Endodermal cell (in vitro differentiated cells): ENCODE results near the gene ZSWIM6. TPM values are rescaled to one million over a fixed set of nuclear protein-coding genes. Genes with fewer than 3 reads are reported as not detected.

ENCODE experiments used
- DNase-seq: peaks from one replicate; pipeline ENCODE4 v3.0.0-alpha.2; 2017
- H3K27ac ChIP-seq: 2 replicates; pipeline ENCODE4 v1.5.1; 2013; ENCODE audit warnings: mild to moderate bottlenecking, low read depth, low read length, moderate library complexity
- H3K27me3 ChIP-seq: 2 replicates; pipeline ENCODE4 v1.6.1; 2013; ENCODE audit warnings: mild to moderate bottlenecking, low read length, moderate library complexity; ENCODE audit not compliant: insufficient read depth, control insufficient read depth, poor library complexity, severe bottlenecking
- H3K36me3 ChIP-seq: 2 replicates; pipeline ENCODE4 v1.7.0; 2013; ENCODE audit warnings: mild to moderate bottlenecking, low read length, moderate library complexity; ENCODE audit not compliant: control insufficient read depth, insufficient read depth
- H3K4me1 ChIP-seq: one replicate; pipeline ENCODE4 v1.7.0; 2013; ENCODE audit warnings: low read length; ENCODE audit not compliant: control insufficient read depth, insufficient read depth
- H3K4me3 ChIP-seq: 2 replicates; pipeline ENCODE4 v1.5.1; 2013; ENCODE audit warnings: mild to moderate bottlenecking, low read length, moderate library complexity
- H3K9ac ChIP-seq: 2 replicates; pipeline ENCODE4 v1.6.1; 2013; ENCODE audit warnings: mild to moderate bottlenecking, low read length, moderate library complexity; ENCODE audit not compliant: poor library complexity, severe bottlenecking; ENCODE audit errors: extremely low read depth
- H3K9me3 ChIP-seq: 2 replicates; pipeline ENCODE4 v1.6.1; 2013; ENCODE audit warnings: mild to moderate bottlenecking, low read length, moderate library complexity; ENCODE audit not compliant: control insufficient read depth
- H3K27ac Mint-ChIP-seq: 2 replicates; pipeline ENCODE4 v1.8.0; 2020; ENCODE audit warnings: mixed read lengths
- H3K27me3 Mint-ChIP-seq: 2 replicates; pipeline ENCODE4 v1.8.0; 2021; ENCODE audit warnings: mild to moderate bottlenecking, mixed read lengths; ENCODE audit not compliant: insufficient read depth
- H3K36me3 Mint-ChIP-seq: 2 replicates; pipeline ENCODE4 v1.8.0; 2020; ENCODE audit warnings: low read depth, mixed read lengths
- H3K4me1 Mint-ChIP-seq: 2 replicates; pipeline ENCODE4 v1.8.0; 2020; ENCODE audit warnings: mixed read lengths
- H3K4me3 Mint-ChIP-seq: 2 replicates; pipeline ENCODE4 v1.8.0; 2020; ENCODE audit warnings: mild to moderate bottlenecking, moderate library complexity, mixed read lengths
- H3K9me3 Mint-ChIP-seq: 2 replicates; pipeline ENCODE4 v1.8.0; 2020; ENCODE audit warnings: mild to moderate bottlenecking, mixed read lengths
- CTCF ChIP-seq: fragments of 200-600 bp; sonication (generic); conservative IDR thresholded peaks from 2 replicates; pipeline ENCODE4 v1.5.0; 2021; ENCODE audit warnings: antibody characterized with exemption, mild to moderate bottlenecking
- WGBS, 2 experiments: methylation state at CpG; one replicate each; pipeline versions ENCODE4 v1.1.5 to v1.1.7; 2013; ENCODE audit warnings: missing lambda C conversion rate in 2 of 2, mixed read lengths in 1 of 2; ENCODE audit not compliant: insufficient coverage in 1 of 2, insufficient read length in 1 of 2; 5-methylcytosine and 5-hydroxymethylcytosine counted together
- total RNA-seq, 2 donors: library from RNA; stranded (reverse); fragmentation: NEBNext Ultra II Directional in 1 of 2; extraction: Animal tissue kit (Norgen Biotek cat#: 25700) in 1 of 2; gene quantifications; 2 replicates in 1 of 2; 3 replicates in 1 of 2; pipeline ENCODE4 v1.2.1, GENCODE V29; 2021

Gene ZSWIM6
- total RNA-seq, 2 donors from 2014 or later = 18.1 to 18.8 TPM

GRCh38 chr5:61559722-61560121 lies 227.7 kb downstream of the ZSWIM6 start:
- H3K4me1 ChIP-seq = no peaks in the 10 kb centered on the region
- Mint-ChIP-seq H3K4me3 (no peak overlapping the region), H3K9me3 (peaks cover 6% of the 10 kb centered on the region), H3K27ac (no peak overlapping the region), H3K27me3 (no peaks in the 10 kb centered on the region), H3K4me1 (no peaks in the 10 kb centered on the region), H3K36me3 (no peaks in the 10 kb centered on the region)
- H3K4me3 ChIP-seq = no peak overlapping the region
- WGBS, 2 experiments = 80 to 94% methylated on average over 1 of the region's 1 CpG
- no peak overlapping the region for H3K9ac ChIP-seq
- no peaks in the 10 kb centered on the region for H3K9me3 ChIP-seq
- TF ChIP-seq CTCF = no peak
- H3K27me3 ChIP-seq = no peaks in the 10 kb centered on the region
- no peaks in the 10 kb centered on the region for H3K36me3 ChIP-seq
- no peak overlapping the region for H3K27ac ChIP-seq
- DNase-seq = no peak

DNA sequence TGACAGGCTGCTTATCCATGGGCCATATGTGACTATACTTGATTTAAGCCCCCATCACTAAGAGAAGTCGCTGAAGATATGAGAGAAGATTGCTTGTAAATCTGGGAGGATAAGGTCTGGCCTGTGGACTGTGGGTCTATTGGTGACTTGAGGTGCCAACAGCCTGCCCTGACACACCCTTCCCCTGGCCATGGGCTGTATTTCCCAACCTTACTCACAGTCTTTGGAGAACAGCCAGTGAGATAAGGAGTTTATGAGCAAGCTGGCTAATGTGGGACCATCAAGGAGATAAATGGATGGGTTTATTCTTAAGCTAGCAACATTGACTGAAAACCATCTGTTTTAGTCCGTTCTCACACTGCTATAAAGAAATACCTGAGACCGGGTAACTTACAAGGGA lies 231.3 kb downstream of the ZSWIM6 start:
- Histone ChIP-seq H3K4me3 (no peak overlapping the region), H3K9me3 (no peaks in the 10 kb centered on the region), H3K4me1 (no peaks in the 10 kb centered on the region), H3K36me3 (no peaks in the 10 kb centered on the region), H3K9ac (no peak overlapping the region), H3K27me3 (no peaks in the 10 kb centered on the region), H3K27ac (no peak overlapping the region)
- WGBS, 2 experiments = 95 to 96% methylated on average over 2 to 3 of the region's 3 CpGs
- H3K4me3 Mint-ChIP-seq = no peak overlapping the region
- no peaks in the 10 kb centered on the region for H3K9me3 Mint-ChIP-seq
- no peak for TF ChIP-seq CTCF
- no peak overlapping the region for H3K27ac Mint-ChIP-seq
- DNase-seq = no peak
- no peaks in the 10 kb centered on the region for H3K36me3 Mint-ChIP-seq
- H3K4me1 Mint-ChIP-seq = no peaks in the 10 kb centered on the region
- no peaks in the 10 kb centered on the region for H3K27me3 Mint-ChIP-seq

DNA sequence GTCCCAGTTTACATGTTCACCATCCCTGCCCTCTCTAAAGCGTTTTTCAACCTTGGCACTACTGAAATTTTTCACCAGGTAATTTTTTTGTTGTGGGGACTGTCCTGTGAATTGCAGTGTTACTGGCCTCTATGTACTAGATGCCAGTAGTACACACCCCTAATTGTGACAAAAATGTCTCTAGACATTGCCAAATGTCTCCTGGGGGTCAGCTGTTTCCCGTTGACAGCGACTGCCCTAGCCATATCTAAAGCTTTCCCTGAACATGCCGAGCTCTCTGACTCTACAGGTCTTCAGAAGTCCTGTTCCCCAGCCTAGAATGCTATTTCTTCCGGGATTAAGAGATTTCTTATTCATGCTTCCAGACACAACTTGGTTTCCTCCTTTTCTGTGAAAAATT lies 235.3 kb downstream of the ZSWIM6 start:
- DNase-seq = no peak
- H3K27ac Mint-ChIP-seq = no peak overlapping the region
- no peaks in the 10 kb centered on the region for H3K27me3 Mint-ChIP-seq
- no peak overlapping the region for H3K27ac ChIP-seq
- no peaks in the 10 kb centered on the region for H3K9me3 Mint-ChIP-seq
- H3K36me3 ChIP-seq = no peaks in the 10 kb centered on the region
- no peaks in the 10 kb centered on the region for H3K4me1 Mint-ChIP-seq
- H3K9ac ChIP-seq = no peak overlapping the region
- H3K4me3 ChIP-seq = no peak overlapping the region
- H3K27me3 ChIP-seq = no peaks in the 10 kb centered on the region
- H3K4me1 ChIP-seq = no peaks in the 10 kb centered on the region
- WGBS, 2 experiments = 89 to 95% methylated on average over 4 to 5 of the region's 5 CpGs
- H3K9me3 ChIP-seq = no peaks in the 10 kb centered on the region
- no peaks in the 10 kb centered on the region for H3K36me3 Mint-ChIP-seq
- no peak overlapping the region for H3K4me3 Mint-ChIP-seq
- TF ChIP-seq CTCF = no peak
